GM03348 (cell line): ENCODE results near the gene LMOD3.

ENCODE experiments used
- DNase-seq: peaks from one replicate; pipeline ENCODE4 v3.0.0; 2012; ENCODE audit warnings: low spot score

LMOD3 gene

GRCh38 chr3:69121950-69122349 lies 445 bp downstream of the LMOD3 start:
- no peak for DNase-seq

- no peak for DNase-seq
Observed at GRCh38 chr3:69121513-69121912, 882 bp downstream of the LMOD3 start.

GRCh38 chr3:69120879-69121464 lies 1.4 kb downstream of the LMOD3 start:
- DNase-seq: peak; percentile 58

- no peak for DNase-seq
Observed at GRCh38 chr3:69119681-69120080, 2.7 kb downstream of the LMOD3 start.

- no peak for DNase-seq
Observed at GRCh38 chr3:69119138-69119537, 3.3 kb downstream of the LMOD3 start.

GRCh38 chr3:69118555-69118954 lies 3.8 kb downstream of the LMOD3 start:
- DNase-seq: no peak

GRCh38 chr3:69116897-69117296 lies 5.5 kb downstream of the LMOD3 start:
- DNase-seq: no peak

GRCh38 chr3:69116162-69116561 lies 6.2 kb downstream of the LMOD3 start:
- DNase-seq: no peak

- peak; percentile 28 for DNase-seq
Observed at GRCh38 chr3:69115731-69116130, 6.7 kb downstream of the LMOD3 start.

- no peak for DNase-seq
Observed at GRCh38 chr3:69113536-69113935, 8.9 kb downstream of the LMOD3 start.

GRCh38 chr3:69110941-69111546 lies 11.4 kb downstream of the LMOD3 start:
- DNase-seq: no peak

- no peak for DNase-seq
Observed at GRCh38 chr3:69108811-69109210, 13.6 kb downstream of the LMOD3 start.

- DNase-seq: no peak
Observed at GRCh38 chr3:69107841-69108240, 14.6 kb downstream of the LMOD3 start.

- peak; percentile 7 for DNase-seq
Observed at GRCh38 chr3:69105320-69105719, 17.1 kb downstream of the LMOD3 start.

- no peak for DNase-seq
Observed at GRCh38 chr3:69104586-69104985, 17.8 kb downstream of the LMOD3 start.

GRCh38 chr3:69103123-69103522 lies 19.3 kb downstream of the LMOD3 start:
- DNase-seq: no peak

- no peak for DNase-seq
Observed at GRCh38 chr3:69102384-69102783, 20.0 kb downstream of the LMOD3 start.

GRCh38 chr3:69099576-69099975 lies 22.8 kb downstream of the LMOD3 start:
- DNase-seq: no peak

- DNase-seq: no peak
Observed at GRCh38 chr3:69097407-69098086, 24.8 kb downstream of the LMOD3 start.

- DNase-seq: no peak
Observed at GRCh38 chr3:69096299-69096698, 26.1 kb downstream of the LMOD3 start.

- no peak for DNase-seq
Observed at GRCh38 chr3:69095636-69096035, 26.8 kb downstream of the LMOD3 start.

- peak; percentile 50 for DNase-seq
Observed at GRCh38 chr3:69094467-69095205, 27.8 kb downstream of the LMOD3 start.

GRCh38 chr3:69092030-69092516 lies 30.3 kb downstream of the LMOD3 start:
- no peak for DNase-seq
